NB4 (cell line): Measurements from ENCODE around the gene TBP.

ENCODE experiments used
- DNase-seq: peaks from one replicate; pipeline ENCODE4 v3.0.0; 2010; ENCODE audit warnings: low read depth
- H3K4me3 ChIP-seq: one replicate; pipeline ENCODE4 v1.5.1; 2011; ENCODE audit warnings: mild to moderate bottlenecking, low read depth, low read length, moderate library complexity
- MYC ChIP-seq: IDR thresholded peaks from 2 replicates; pipeline ENCODE4 v1.6.1; 2011; ENCODE audit warnings: low read depth, low read length
- POLR2A ChIP-seq: IDR thresholded peaks from 2 replicates; pipeline ENCODE4 v1.6.1; 2011; ENCODE audit warnings: mild to moderate bottlenecking; ENCODE audit not compliant: insufficient read length; ENCODE audit errors: extremely low read depth
- TF ChIP-seq, protein P1 (sequence below): IDR thresholded peaks from one replicate; pipeline ENCODE4 v1.5.1; 2012; ENCODE audit warnings: low read depth, low read length
- TF ChIP-seq, protein P2 (sequence below): IDR thresholded peaks from 2 replicates; pipeline ENCODE4 v1.6.1; 2011; ENCODE audit warnings: low read depth, low read length

The TBP gene

DNA sequence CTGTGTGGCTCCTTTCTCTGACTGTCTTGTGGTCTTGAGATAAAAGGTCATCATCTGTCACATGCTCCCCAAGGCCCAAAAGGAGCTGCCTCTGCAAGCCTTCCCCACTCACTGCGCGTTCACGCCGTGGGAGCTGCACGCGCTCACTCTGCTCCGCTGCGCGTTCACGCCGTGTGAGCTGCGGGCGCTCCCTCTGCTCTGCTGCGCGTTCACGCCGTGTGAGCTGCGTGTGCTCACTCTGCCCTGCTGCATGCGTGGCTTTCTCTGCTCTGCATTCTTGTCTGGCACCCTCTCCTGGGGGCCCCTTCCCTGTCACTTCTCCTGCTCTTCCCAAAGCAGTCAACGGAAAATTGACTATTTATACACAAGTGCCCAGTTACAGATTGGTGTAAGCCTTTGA lies 43.5 kb upstream of the TBP start:
- TF ChIP-seq MYC = no peak
- TF ChIP-seq, protein P1, sequence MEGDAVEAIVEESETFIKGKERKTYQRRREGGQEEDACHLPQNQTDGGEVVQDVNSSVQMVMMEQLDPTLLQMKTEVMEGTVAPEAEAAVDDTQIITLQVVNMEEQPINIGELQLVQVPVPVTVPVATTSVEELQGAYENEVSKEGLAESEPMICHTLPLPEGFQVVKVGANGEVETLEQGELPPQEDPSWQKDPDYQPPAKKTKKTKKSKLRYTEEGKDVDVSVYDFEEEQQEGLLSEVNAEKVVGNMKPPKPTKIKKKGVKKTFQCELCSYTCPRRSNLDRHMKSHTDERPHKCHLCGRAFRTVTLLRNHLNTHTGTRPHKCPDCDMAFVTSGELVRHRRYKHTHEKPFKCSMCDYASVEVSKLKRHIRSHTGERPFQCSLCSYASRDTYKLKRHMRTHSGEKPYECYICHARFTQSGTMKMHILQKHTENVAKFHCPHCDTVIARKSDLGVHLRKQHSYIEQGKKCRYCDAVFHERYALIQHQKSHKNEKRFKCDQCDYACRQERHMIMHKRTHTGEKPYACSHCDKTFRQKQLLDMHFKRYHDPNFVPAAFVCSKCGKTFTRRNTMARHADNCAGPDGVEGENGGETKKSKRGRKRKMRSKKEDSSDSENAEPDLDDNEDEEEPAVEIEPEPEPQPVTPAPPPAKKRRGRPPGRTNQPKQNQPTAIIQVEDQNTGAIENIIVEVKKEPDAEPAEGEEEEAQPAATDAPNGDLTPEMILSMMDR = no peak
- TF ChIP-seq, protein P2, sequence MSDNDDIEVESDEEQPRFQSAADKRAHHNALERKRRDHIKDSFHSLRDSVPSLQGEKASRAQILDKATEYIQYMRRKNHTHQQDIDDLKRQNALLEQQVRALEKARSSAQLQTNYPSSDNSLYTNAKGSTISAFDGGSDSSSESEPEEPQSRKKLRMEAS = no peak
- no peak for TF ChIP-seq POLR2A
- H3K4me3 ChIP-seq = no peak overlapping the region
- no peak for DNase-seq

DNA sequence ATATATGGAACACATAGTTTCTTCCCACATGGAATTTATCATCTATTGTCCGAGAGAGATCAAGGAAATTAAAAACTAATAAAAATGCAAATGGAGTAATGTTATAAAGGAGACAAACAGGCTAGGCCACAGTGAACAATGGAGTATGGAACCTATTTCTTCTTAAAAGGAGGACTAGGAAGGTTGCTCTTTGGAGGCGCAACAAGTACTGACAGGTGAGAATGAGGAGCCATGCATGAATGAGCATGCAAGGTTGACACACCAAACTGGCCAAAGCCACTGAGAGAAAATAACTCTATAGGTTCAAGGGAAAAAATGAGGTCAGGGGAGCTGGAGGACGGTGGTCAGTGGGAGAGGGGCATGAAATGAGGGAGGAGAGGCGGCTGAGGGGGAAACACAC lies 41.9 kb upstream of the TBP start:
- no peak for DNase-seq
- no peak overlapping the region for H3K4me3 ChIP-seq
- TF ChIP-seq MYC = no peak
- TF ChIP-seq, protein P1 = no peak
- TF ChIP-seq, protein P2 = no peak
- TF ChIP-seq POLR2A = no peak

DNA sequence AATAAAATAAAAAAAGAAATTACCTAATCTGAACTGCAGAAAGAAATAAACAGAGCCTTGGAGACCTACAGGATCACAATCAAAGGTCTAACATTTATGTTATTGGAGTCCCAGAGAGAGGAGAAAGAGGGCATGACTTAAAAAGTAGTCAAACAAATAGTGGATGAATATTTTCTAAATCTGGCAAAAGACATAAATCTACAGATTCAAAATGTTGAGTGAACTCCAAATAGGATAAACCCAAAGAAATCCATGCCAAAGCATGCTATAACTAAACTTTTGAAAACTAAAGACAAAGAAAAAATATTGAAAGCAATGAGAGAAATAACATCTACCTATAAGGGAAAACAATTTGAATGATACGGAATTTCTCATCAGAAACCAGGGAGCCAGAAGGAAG lies 39.3 kb upstream of the TBP start:
- no peak for DNase-seq
- TF ChIP-seq, protein P2 = no peak
- TF ChIP-seq, protein P1 = no peak
- TF ChIP-seq POLR2A (no peak), MYC (no peak)
- no peak overlapping the region for H3K4me3 ChIP-seq

DNA sequence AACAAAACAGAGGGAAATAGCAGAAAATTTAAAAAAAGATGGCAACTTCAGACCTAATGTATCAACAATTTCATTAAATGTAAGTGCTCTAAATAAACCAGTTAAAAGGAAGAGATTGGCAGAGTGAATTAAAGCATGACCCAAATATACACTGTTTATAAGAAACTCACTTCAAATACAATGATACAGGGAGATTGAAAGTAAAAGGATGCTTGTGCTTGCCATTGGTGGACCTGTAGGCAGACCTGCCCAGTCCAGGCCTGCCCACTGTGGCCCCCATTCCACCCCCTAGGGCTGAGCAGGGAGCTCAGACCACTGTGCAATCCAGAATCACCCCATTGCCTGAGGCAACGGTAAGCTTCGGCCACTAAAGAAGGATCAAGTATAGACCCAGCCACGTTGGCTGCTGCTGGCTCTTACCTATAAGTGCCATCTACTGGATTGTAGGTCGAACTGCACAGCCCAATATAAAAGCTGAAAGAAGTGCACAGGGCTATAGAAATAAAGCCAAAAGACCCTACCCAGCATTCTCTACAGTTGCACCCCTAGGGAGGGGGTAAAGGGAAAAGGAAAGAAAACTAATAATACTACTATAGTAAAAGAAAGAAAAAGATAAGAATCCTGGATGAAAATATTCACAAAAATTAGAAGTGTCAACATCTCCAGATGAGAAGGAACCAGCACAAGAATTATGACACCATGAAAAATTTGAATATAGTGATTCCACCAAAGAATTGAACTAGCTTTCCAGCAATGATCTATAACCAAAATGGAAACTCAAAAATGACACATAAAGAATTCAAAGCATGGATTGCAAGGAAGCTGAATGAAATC lies 37.2 kb upstream of the TBP start:
- peak; percentile 86 for DNase-seq
- H3K4me3 ChIP-seq = no peak overlapping the region
- TF ChIP-seq MYC (peak; percentile 71; the same call in 1 of the 2 replicates), POLR2A (no peak)
- TF ChIP-seq, protein P1 = peak; percentile 90
- TF ChIP-seq, protein P2 = peak; percentile 73

DNA sequence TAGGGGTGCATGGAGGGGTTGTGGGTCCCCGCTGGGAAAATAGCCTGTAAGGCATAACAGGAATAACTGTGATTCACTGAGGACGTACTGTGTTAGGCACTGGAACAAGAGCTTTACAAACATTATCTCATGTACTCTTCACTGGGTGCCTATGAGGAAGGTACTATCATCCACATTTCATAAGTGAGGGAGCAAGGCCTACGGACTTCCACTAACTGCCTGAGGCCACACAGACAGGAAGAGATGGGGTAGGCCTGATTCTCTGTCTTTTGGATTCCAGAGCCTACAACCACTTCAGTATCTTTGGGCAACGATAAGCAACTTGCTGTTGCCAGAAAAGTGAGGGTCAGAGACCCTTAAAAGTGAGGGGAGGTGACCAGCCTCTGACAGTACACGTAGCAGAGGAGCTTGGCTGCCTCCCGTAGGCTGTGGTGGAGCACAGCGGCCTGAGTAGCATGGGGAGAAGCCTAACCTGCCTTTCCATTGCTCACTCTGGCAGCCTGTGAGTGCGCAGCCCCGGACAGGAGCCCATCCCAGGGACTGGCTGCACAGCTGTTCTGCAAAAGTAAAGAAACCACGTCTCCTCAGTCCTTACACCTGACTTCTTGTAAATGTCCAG lies 31.5 kb upstream of the TBP start:
- DNase-seq = peak; percentile 71
- H3K4me3 ChIP-seq = no peak overlapping the region
- TF ChIP-seq, protein P1 = peak; percentile 80
- TF ChIP-seq, protein P2 = no peak
- no peak for TF ChIP-seq MYC
- TF ChIP-seq POLR2A = no peak
